AG04450 (cell line): ENCODE results near the gene BEND2. TPM values are rescaled to one million over a fixed set of nuclear protein-coding genes. Genes with fewer than 3 reads are reported as not detected.

Experiments
- CTCF ChIA-PET: fragments of 300-600, 350-600 bp; formaldehyde crosslinking; extraction: SDS; loops from one replicate; lab custom pipeline; 2022; ENCODE audit warnings: antibody characterized with exemption, inconsistent platforms; lab: Charles Lee
- POLR2A ChIA-PET: fragments of 350-600 bp; formaldehyde crosslinking; extraction: SDS; loops from one replicate; lab custom pipeline; 2021; ENCODE audit warnings: antibody characterized with exemption, inconsistent platforms; lab: Yijun Ruan, JAX
- DNase-seq: peaks from one replicate; pipeline ENCODE4 v3.0.0-alpha.2; 2011; ENCODE audit warnings: low read depth, low spot score
- H3K27ac ChIP-seq: one replicate; pipeline ENCODE4 v1.5.1; 2012; ENCODE audit warnings: low read depth, low read length, control low read depth
- H3K27me3 ChIP-seq: one replicate; pipeline ENCODE4 v1.6.0; 2012; ENCODE audit warnings: low read length; ENCODE audit not compliant: control insufficient read depth, insufficient read depth
- H3K4me3 ChIP-seq: 2 replicates; pipeline ENCODE4 v1.5.1; 2011; ENCODE audit warnings: mild to moderate bottlenecking, low read depth, low read length, control low read depth
- H3K9me3 ChIP-seq: 2 replicates; pipeline ENCODE4 v1.5.1; 2012; ENCODE audit warnings: low read length; ENCODE audit not compliant: control insufficient read depth, insufficient read depth
- CTCF ChIP-seq: IDR thresholded peaks from 2 replicates; pipeline ENCODE4 v1.5.1; 2011; ENCODE audit warnings: low read depth, low read length, control low read depth, inconsistent platforms
- polyA plus RNA-seq: library from polyadenylated mRNA; depleted of rRNA; stranded (reverse); fragments of >200 nt; gene quantifications from 2 replicates; pipeline ENCODE4 v1.2.3, GENCODE V29; 2011

BEND2 gene
- polyA plus RNA-seq, 1 experiment, result not detected

GRCh38 chrX:18179446-18179845 lies 41.2 kb downstream of the BEND2 start:
- Histone ChIP-seq H3K27ac (no peak overlapping the region), H3K9me3 (no peaks in the 10 kb centered on the region), H3K27me3 (no peaks in the 10 kb centered on the region), H3K4me3 (no peak overlapping the region)
- CTCF ChIA-PET, result no interaction called here
- POLR2A ChIA-PET, result no interaction called here
- no peak for DNase-seq
- no peak for TF ChIP-seq CTCF

- H3K4me3 ChIP-seq, result no peak overlapping the region
- no peak for DNase-seq
- TF ChIP-seq CTCF, result no peak
- ChIA-PET POLR2A (no interaction called here), CTCF (no interaction called here)
- no peak overlapping the region for H3K27ac ChIP-seq
- H3K9me3 ChIP-seq, result no peaks in the 10 kb centered on the region
- no peaks in the 10 kb centered on the region for H3K27me3 ChIP-seq
Observed at GRCh38 chrX:18174971-18175370, 45.7 kb downstream of the BEND2 start.

- ChIA-PET CTCF (no interaction called here), POLR2A (no interaction called here)
- Histone ChIP-seq H3K9me3 (no peaks in the 10 kb centered on the region), H3K4me3 (no peak overlapping the region), H3K27ac (no peak overlapping the region), H3K27me3 (no peaks in the 10 kb centered on the region)
- no peak for DNase-seq
- TF ChIP-seq CTCF, result no peak
Observed at GRCh38 chrX:18174209-18174608, 46.5 kb downstream of the BEND2 start.

- ChIA-PET CTCF (no interaction called here), POLR2A (no interaction called here)
- no peak overlapping the region for H3K4me3 ChIP-seq
- no peak overlapping the region for H3K27ac ChIP-seq
- H3K9me3 ChIP-seq, result no peaks in the 10 kb centered on the region
- no peaks in the 10 kb centered on the region for H3K27me3 ChIP-seq
- no peak for DNase-seq
- TF ChIP-seq CTCF, result no peak
Observed at GRCh38 chrX:18173494-18174180, 47.0 kb downstream of the BEND2 start.

- H3K9me3 ChIP-seq, result no peaks in the 10 kb centered on the region
- no peak overlapping the region for H3K4me3 ChIP-seq
- no peak for DNase-seq
- TF ChIP-seq CTCF, result no peak
- no peak overlapping the region for H3K27ac ChIP-seq
- POLR2A ChIA-PET, result no interaction called here
- H3K27me3 ChIP-seq, result no peaks in the 10 kb centered on the region
- CTCF ChIA-PET, result no interaction called here
Observed at GRCh38 chrX:18172970-18173369, 47.7 kb downstream of the BEND2 start.
